ENCODE data around the gene NINJ2.

The NINJ2 gene

GRCh38 chr12:546265-546919 is 116.9 kb downstream of the NINJ2 start:
- no peak for DNase-seq

GRCh38 chr12:545835-546234 is 117.4 kb downstream of the NINJ2 start:
- no peak for DNase-seq

GRCh38 chr12:544941-545635 is 118.2 kb downstream of the NINJ2 start:
- no peak for DNase-seq

GRCh38 chr12:544142-544541 is 119.1 kb downstream of the NINJ2 start:
- DNase-seq, result no peak

GRCh38 chr12:543114-543451 is 120.2 kb downstream of the NINJ2 start:
- DNase-seq, result no peak

GRCh38 chr12:542395-543113 is 120.7 kb downstream of the NINJ2 start:
- DNase-seq, result peak; percentile 67

- DNase-seq, result peak; percentile 62
These were observed 121.4 kb downstream of the NINJ2 start for GRCh38 chr12:541676-542324.

GRCh38 chr12:539540-540310 is 123.5 kb downstream of the NINJ2 start:
- DNase-seq, result no peak

GRCh38 chr12:538731-539539 is 124.3 kb downstream of the NINJ2 start:
- no peak for DNase-seq

- DNase-seq, result no peak
These were observed 125.5 kb downstream of the NINJ2 start for GRCh38 chr12:537772-538171.

GRCh38 chr12:536751-537245 is 126.4 kb downstream of the NINJ2 start:
- DNase-seq, result no peak

GRCh38 chr12:535396-535795 is 127.8 kb downstream of the NINJ2 start:
- no peak for DNase-seq

GRCh38 chr12:534216-534615 is 129.0 kb downstream of the NINJ2 start:
- no peak for DNase-seq

GRCh38 chr12:533718-534117 is 129.5 kb downstream of the NINJ2 start:
- DNase-seq, result no peak

- no peak for DNase-seq
These were observed 130.2 kb downstream of the NINJ2 start for GRCh38 chr12:532908-533565.

- DNase-seq, result no peak
These were observed 131.2 kb downstream of the NINJ2 start for GRCh38 chr12:531951-532585.

- DNase-seq, result no peak
These were observed 132.4 kb downstream of the NINJ2 start for GRCh38 chr12:530821-531220.

GRCh38 chr12:530308-530707 is 132.9 kb downstream of the NINJ2 start:
- DNase-seq, result no peak

- no peak for DNase-seq
These were observed 135.5 kb downstream of the NINJ2 start for GRCh38 chr12:527729-528128.

GRCh38 chr12:527241-527640 is 136.0 kb downstream of the NINJ2 start:
- DNase-seq, result no peak

- no peak for DNase-seq
These were observed 137.2 kb downstream of the NINJ2 start for GRCh38 chr12:526089-526488.
